ENCODE data around the gene ZGRF1. TPM values are rescaled to one million over a fixed set of nuclear protein-coding genes. Genes with fewer than 3 reads are reported as not detected.

Gene ZGRF1
- total RNA-seq, 2 donors from 2014 or later = 1.0 to 2.0 TPM

DNA sequence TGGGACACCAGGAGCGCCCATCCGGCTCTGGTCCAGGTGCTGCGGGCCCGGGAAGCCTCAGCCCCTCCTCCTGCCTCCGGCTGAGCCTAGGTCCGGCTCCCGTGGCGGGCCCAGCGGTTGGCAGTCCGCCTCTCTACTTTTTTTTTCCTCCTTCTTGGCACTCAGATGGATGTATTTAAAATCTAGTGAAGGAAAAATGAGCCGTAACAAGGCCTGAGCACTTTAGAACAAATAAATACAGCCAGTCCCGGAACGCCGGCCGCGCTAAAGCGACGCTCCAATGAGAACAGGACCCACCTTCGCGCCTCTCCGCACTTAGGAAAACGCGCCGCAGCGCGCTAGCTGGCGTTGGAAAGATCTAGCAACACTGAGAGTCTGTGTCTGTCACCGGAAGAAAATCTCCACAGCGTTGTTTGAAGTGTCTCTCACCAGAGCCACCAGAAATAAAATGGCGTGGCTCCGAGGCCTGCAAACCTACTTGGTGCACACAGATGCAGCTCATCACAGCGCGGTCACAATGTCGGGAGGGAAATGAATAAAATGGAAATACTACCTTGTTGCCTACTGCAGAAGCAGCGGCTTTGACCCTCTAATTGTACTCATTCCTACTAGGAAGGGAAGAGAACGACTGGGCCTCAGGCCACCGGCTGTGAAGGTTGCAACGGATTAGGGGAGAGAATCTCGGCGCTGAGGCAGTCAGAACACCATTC is 125.5 kb downstream of the ZGRF1 start:
- TF ChIP-seq, protein P1, sequence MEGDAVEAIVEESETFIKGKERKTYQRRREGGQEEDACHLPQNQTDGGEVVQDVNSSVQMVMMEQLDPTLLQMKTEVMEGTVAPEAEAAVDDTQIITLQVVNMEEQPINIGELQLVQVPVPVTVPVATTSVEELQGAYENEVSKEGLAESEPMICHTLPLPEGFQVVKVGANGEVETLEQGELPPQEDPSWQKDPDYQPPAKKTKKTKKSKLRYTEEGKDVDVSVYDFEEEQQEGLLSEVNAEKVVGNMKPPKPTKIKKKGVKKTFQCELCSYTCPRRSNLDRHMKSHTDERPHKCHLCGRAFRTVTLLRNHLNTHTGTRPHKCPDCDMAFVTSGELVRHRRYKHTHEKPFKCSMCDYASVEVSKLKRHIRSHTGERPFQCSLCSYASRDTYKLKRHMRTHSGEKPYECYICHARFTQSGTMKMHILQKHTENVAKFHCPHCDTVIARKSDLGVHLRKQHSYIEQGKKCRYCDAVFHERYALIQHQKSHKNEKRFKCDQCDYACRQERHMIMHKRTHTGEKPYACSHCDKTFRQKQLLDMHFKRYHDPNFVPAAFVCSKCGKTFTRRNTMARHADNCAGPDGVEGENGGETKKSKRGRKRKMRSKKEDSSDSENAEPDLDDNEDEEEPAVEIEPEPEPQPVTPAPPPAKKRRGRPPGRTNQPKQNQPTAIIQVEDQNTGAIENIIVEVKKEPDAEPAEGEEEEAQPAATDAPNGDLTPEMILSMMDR (IDR thresholded peaks at IDR 0.05) = no peak
- H3K4me3 ChIP-seq = no peak overlapping the region
- no peak for DNase-seq (ENCODE audit: low spot score)
- no peak overlapping the region for H3K27ac ChIP-seq
- peaks cover 0 to 47% of the 10 kb centered on the region in 2 donors for H3K4me1 ChIP-seq
- peaks cover 56 to 61% of the 10 kb centered on the region in 2 donors for H3K27me3 ChIP-seq
- H3K36me3 ChIP-seq = no peaks in the 10 kb centered on the region
- peaks cover 0 to 17% of the 10 kb centered on the region in 2 donors for H3K9me3 ChIP-seq

DNA sequence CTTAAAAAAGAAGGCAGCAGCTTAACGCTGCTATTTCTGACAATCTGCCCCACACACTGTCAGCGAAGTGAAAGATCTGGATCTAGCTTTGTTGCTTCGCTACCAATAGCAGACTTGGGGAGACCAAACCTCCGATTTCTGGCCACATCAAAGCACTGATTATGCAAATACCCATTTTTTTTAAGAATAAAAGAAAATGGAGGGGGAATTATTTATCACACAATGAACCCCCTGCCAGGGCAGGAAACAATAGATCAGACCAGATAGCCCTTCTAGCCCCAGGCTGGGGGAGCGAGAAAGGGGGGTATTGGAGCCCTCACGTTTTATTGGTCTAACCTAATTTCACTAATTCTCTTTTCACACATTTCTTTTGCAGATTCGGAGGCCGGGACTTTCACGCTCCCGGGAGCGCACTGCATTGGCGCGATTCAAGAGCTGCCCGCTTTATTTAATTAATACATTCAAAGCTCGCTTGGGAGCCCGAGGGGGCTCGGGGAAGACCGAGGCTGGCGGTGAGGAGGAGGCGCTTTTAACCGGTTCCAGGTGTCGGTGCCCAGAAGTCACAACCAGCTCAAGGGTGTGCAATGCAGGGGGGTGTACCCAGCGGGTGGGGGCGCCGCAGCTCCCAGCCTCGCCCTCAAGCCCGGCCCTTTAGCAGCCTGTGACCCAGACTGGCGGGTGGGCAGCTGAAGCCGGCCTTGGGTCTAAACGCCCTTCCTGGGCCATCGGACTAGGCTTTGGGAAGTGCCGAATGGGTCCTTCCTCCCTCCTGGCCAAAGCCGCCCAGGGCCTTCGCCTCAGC is 126.2 kb downstream of the ZGRF1 start:
- H3K4me3 ChIP-seq = peak overlapping the region in 1 of 2 donors; percentile 26
- peaks cover 51 to 58% of the 10 kb centered on the region in 2 donors for H3K27me3 ChIP-seq
- no peaks in the 10 kb centered on the region for H3K36me3 ChIP-seq
- TF ChIP-seq, protein P1 (IDR thresholded peaks at IDR 0.05) = no peak
- no peak overlapping the region for H3K27ac ChIP-seq
- no peak for DNase-seq (ENCODE audit: low spot score)
- peaks cover 0 to 17% of the 10 kb centered on the region in 2 donors for H3K9me3 ChIP-seq
- peaks cover 0 to 39% of the 10 kb centered on the region in 2 donors for H3K4me1 ChIP-seq

DNA sequence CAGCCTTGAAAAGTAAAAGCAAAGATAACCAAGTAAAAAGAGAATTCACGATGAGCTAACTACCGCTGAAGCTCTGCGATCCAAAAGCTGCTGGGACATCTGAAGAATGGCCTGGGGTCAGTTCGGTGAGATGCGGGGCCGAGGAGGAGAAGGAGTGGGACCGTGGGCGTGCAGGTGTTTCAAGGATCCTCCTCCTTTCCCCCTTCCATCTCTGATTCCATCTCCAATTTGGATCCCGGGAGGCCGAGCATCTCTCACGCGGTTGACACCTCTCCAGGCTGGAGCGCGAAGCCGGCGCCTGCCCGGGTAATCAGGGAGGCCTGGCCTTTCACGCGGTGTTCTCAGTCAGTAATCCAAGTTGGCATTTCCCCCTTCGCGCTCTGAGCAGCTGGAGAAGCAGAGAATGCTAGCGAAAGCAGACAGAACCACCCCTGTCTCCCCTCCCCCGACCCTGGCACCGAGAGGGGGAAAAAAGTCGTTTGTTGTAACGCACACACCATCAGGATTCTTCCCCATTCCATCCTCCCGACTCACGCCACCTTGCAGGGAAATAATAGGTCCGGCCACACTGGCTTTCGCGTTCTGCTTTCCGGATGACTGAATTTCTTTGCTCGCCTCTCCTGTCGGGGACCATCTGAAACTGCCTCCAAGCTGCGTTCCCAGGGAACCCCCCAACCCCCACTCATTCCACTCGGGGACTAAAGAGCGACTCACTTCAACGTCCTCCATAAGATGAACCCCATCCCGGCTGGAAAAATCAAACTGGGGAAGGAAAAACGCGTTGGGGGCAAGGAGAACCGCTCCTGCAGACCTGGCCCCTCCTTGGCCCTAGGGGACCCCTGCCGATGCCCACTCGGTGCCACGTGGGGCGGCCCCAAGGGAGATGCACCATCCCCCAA is 127.2 kb downstream of the ZGRF1 start:
- H3K27ac ChIP-seq = no peak overlapping the region
- peak overlapping the region in 1 of 2 donors; percentile 26 for H3K4me3 ChIP-seq
- no peaks in the 10 kb centered on the region for H3K36me3 ChIP-seq
- TF ChIP-seq, protein P1 (IDR thresholded peaks at IDR 0.05) = no peak
- peaks cover 0 to 29% of the 10 kb centered on the region in 2 donors for H3K4me1 ChIP-seq
- H3K27me3 ChIP-seq = peaks cover 49 to 51% of the 10 kb centered on the region in 2 donors
- no peak for DNase-seq (ENCODE audit: low spot score)
- H3K9me3 ChIP-seq = peaks cover 0 to 17% of the 10 kb centered on the region in 2 donors

DNA sequence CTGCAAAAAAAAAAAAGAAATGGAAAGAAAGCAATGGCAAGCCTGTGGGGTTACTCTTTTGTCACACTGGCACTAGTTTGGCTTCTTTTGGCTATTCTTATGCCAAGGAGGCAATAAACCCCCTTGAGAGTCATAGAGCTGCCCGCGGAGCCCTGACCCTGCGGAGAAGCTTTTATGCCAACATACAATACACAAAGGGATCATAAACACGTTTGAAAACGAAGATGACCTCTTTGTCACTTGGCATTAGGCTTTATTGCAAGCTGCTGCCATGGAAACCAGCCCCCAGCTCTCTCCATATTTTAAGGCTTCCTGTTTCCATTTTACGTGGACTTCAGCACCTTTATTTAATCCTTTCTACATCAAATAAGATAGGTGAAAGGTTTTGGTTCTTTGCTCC is 128.4 kb downstream of the ZGRF1 start:
- Histone ChIP-seq H3K36me3 (no peaks in the 10 kb centered on the region), H3K9me3 (peaks cover 0 to 17% of the 10 kb centered on the region in 2 donors), H3K27ac (no peak overlapping the region), H3K4me1 (peaks cover 0 to 24% of the 10 kb centered on the region in 2 donors), H3K27me3 (peaks cover 37 to 47% of the 10 kb centered on the region in 2 donors), H3K4me3 (no peak overlapping the region)
- DNase-seq (ENCODE audit: low spot score) = no peak
- TF ChIP-seq, protein P1 (IDR thresholded peaks at IDR 0.05) = no peak

DNA sequence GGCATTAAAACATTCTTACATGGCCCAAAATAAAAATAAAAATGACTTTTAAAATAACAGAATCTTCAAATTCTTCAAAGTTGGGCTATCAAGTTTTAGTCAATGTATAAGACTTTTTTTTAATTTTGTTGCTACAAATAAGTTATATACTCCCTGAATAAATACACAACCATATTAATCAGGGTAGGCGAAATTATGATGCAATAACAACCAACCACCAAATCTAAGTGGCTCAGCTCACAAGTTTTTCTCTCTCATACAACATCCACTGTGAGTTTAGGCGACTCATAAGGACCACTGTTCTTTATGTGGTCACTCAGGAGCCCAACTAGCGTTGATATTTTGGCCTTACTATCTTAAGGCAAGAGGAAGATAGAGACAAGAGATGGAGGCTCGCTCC is 131.9 kb downstream of the ZGRF1 start:
- H3K9me3 ChIP-seq = peaks cover 0 to 7% of the 10 kb centered on the region in 2 donors
- peaks cover 0 to 6% of the 10 kb centered on the region in 2 donors for H3K4me1 ChIP-seq
- H3K27ac ChIP-seq = no peak overlapping the region
- no peak overlapping the region for H3K4me3 ChIP-seq
- H3K27me3 ChIP-seq = peaks cover 15 to 17% of the 10 kb centered on the region in 2 donors
- no peak for DNase-seq (ENCODE audit: low spot score)
- TF ChIP-seq, protein P1 (IDR thresholded peaks at IDR 0.05) = no peak
- no peaks in the 10 kb centered on the region for H3K36me3 ChIP-seq
